Hair follicle dermal papilla cell (primary cell): Measurements from ENCODE around the gene GSG1. TPM values are rescaled to one million over a fixed set of nuclear protein-coding genes. Genes with fewer than 3 reads are reported as not detected.

Source experiments
- total RNA-seq: library from RNA; depleted of rRNA; stranded (reverse); fragments of >200 nt; gene quantifications from 2 replicates; pipeline ENCODE4 v1.2.3, GENCODE V29; 2012

Gene GSG1
- 0.16 TPM in 1 of 2 replicates, not detected in the other for total RNA-seq

DNA sequence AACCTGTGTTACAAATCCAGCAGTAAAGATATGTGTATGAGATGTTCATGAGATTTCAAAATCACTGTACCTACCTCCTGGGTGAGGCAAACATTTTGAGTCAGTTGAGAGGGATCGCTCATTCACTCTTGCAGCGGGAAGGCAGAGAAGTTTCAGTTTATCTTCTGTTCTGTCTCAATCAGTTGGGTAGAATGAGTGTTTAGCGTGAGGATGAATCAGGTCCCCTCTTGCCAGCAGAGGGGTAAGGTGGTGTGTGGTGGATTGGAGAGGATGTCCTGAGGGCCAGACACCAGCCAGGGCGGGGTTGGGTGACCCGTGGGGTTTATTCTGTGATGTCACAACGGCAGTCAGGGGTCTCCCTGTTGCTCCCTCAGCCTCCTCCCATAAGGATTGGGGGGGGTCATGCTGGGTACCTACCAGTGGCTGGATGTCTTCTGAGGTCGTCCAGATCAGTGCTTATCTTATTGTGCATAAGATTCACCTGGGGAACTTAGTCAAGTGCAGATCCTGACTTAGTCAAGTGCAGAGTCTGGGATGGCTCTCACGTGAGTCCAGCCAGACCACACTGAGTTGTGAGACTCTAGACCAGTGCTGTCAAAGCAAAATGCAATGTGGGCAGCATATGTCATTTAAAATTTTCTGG, at the start of gene GSG1:
GSG1 (minus strand) TSS at position 277 of the 643 bp plus-strand sequence; CDS start at position 122, 155 bp downstream.

DNA sequence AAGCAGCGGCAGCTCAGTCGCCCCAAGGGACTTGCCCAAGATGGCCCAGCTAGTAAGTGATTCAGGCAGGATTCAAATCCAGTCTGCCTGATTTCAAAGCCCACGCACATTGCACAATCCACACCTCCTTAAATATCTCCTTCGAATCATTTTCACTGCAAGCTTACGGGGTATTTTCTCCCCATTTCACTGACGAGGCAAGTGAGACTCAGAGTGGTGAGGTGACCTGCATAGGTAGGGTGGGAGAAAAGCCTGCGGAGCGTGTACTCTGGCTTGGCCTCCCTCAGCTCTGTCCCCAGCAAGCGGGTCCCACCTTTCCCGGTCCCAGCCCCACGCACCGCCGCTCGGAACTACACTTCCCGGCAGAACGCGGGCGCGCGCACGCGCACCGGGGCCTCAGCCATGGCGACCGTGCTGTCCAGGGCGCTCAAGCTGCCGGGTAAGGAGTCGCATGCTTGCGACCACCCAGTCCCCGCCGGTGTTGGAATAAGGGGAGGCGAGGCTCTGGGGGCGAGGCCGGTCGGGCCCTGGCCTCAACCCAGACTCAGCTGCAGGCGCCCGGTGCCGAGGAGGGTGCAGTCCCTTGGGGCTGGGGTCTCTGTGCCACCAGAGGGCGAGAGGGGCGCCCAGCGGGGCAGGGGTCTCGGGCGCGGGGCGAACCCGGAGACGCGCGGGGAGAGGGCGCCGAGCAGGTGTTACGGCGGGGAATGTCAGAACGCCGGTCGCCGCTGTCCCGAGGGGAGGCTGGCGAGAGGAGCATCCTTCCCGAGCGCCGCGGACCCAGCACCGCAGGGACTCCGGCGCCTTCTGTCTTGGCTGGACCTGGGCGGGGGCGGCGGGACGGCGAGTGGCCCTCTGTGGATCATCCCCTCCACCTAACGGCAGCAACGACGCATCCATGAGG, 59.2 kb downstream of the GSG1 start, which contains the start of gene FAM234B:
FAM234B (plus strand) TSS at position 380 of the 904 bp plus-strand sequence; CDS start at position 403, 23 bp downstream.

Other genes with a start within 250 kb of the GSG1 start
- gene GPRC5A, start 212.1 kb downstream of the GSG1 start, total RNA-seq = 0.32 and 1.2 TPM in 2 replicates
- gene GPRC5D, start 151.5 kb downstream of the GSG1 start, total RNA-seq = not detected in 2 replicates
- 13.6 and 15.3 TPM in 2 replicates for gene HEBP1, start 103.4 kb downstream of the GSG1 start, total RNA-seq
- 7.5 and 7.7 TPM in 2 replicates for gene FAM234B, start 59.3 kb downstream of the GSG1 start, total RNA-seq
- gene EMP1, start 93.1 kb upstream of the GSG1 start, total RNA-seq = 320 and 393 TPM in 2 replicates